WTC11 (cell line): ENCODE results near the gene FER1L5. TPM values are rescaled to one million over a fixed set of nuclear protein-coding genes. Genes with fewer than 3 reads are reported as not detected.

Experiments
- ATAC-seq: fragments of 200-7000 bp; cut with Tn5 transposase; 2 replicates; pipeline ENCODE4 v1.10.0; 2021; ENCODE audit warnings: mild to moderate bottlenecking, moderate library complexity
- CTCF ChIA-PET: fragments of 300-600 bp; sonication (Branson Sonifier 250); formaldehyde crosslinking; loops from one replicate; lab custom pipeline; 2021; ENCODE audit warnings: antibody characterized with exemption; lab: Charles Lee
- POLR2A ChIA-PET: fragments of 350-600 bp; sonication (Branson Sonifier 250); formaldehyde crosslinking; loops from one replicate; lab custom pipeline; 2021; ENCODE audit warnings: antibody characterized with exemption; lab: Charles Lee
- DNase-seq: peaks from one replicate; pipeline ENCODE4 v3.0.0; 2021; ENCODE audit warnings: low spot score
- H3K27ac Mint-ChIP-seq: 2 replicates; pipeline ENCODE4 v1.8.0; 2021; ENCODE audit warnings: mixed read lengths
- H3K27me3 Mint-ChIP-seq: 2 replicates; pipeline ENCODE4 v1.8.0; 2021; ENCODE audit warnings: low read depth, mild to moderate bottlenecking, moderate library complexity, mixed read lengths
- H3K36me3 Mint-ChIP-seq: 2 replicates; pipeline ENCODE4 v1.8.0; 2021; ENCODE audit warnings: mixed read lengths
- H3K4me1 Mint-ChIP-seq: 2 replicates; pipeline ENCODE4 v1.8.0; 2022; ENCODE audit warnings: mixed read lengths
- H3K4me3 Mint-ChIP-seq: 2 replicates; pipeline ENCODE4 v1.8.0; 2021; ENCODE audit warnings: mild to moderate bottlenecking, moderate library complexity, mixed read lengths
- H3K9me3 Mint-ChIP-seq: 2 replicates; pipeline ENCODE4 v1.8.0; 2021; ENCODE audit warnings: mixed read lengths
- CREM ChIP-seq: sonication (generic); formaldehyde crosslinking; IDR thresholded peaks from 2 replicates; pipeline ENCODE4 v1.8.1; 2022; ENCODE audit warnings: mild to moderate bottlenecking, missing genetic modification reagents, moderate library complexity
- IRF2 ChIP-seq: sonication (generic); formaldehyde crosslinking; IDR thresholded peaks from 2 replicates; pipeline ENCODE4 v1.8.0; 2022; ENCODE audit warnings: low read depth, missing genetic modification reagents, borderline replicate concordance
- JUN ChIP-seq: sonication (generic); formaldehyde crosslinking; IDR thresholded peaks from 2 replicates; pipeline ENCODE4 v1.8.0; 2023; ENCODE audit warnings: mild to moderate bottlenecking, missing genetic modification reagents
- MXD4 ChIP-seq: fragments of 250-450 bp; sonication (Bioruptor Pico); IDR thresholded peaks from 2 replicates; pipeline ENCODE4 v1.8.0; 2021; ENCODE audit warnings: mild to moderate bottlenecking, moderate library complexity, borderline replicate concordance
- RORB ChIP-seq: fragments of 250-450 bp; sonication (Bioruptor Pico); IDR thresholded peaks from 2 replicates; pipeline ENCODE4 v1.9.0; 2021; ENCODE audit warnings: mild to moderate bottlenecking
- SMAD4 ChIP-seq: sonication (generic); formaldehyde crosslinking; IDR thresholded peaks from 2 replicates; pipeline ENCODE4 v1.8.0; 2022; ENCODE audit warnings: mild to moderate bottlenecking, missing genetic modification reagents
- SOX15 ChIP-seq: fragments of 250-450 bp; sonication (Bioruptor Pico); IDR thresholded peaks from 2 replicates; pipeline ENCODE4 v1.9.0; 2021; ENCODE audit warnings: mild to moderate bottlenecking
- SP1 ChIP-seq: sonication (generic); formaldehyde crosslinking; conservative IDR thresholded peaks from 2 replicates; pipeline ENCODE4 v1.8.1; 2022; ENCODE audit warnings: missing genetic modification reagents
- ZBTB21 ChIP-seq: sonication (generic); formaldehyde crosslinking; IDR thresholded peaks from 2 replicates; pipeline ENCODE4 v1.8.1; 2023; ENCODE audit warnings: mild to moderate bottlenecking, missing genetic modification reagents, borderline replicate concordance
- total RNA-seq: library from RNA; stranded (reverse); gene quantifications from 3 replicates; pipeline ENCODE4 v1.2.3, GENCODE V29; 2021
- TF ChIP-seq, protein P1 (sequence below): fragments of 250-450 bp; sonication (Bioruptor Pico); IDR thresholded peaks from 2 replicates; pipeline ENCODE4 v1.9.0; 2021; ENCODE audit warnings: mild to moderate bottlenecking
- TF ChIP-seq, protein P2 (sequence below): sonication (generic); formaldehyde crosslinking; IDR thresholded peaks from 2 replicates; pipeline ENCODE4 v1.8.0; 2023; ENCODE audit warnings: mild to moderate bottlenecking, missing genetic modification reagents
- TF ChIP-seq, protein P3 (sequence below): sonication (generic); formaldehyde crosslinking; IDR thresholded peaks from 2 replicates; pipeline ENCODE4 v1.8.1; 2023; ENCODE audit warnings: mild to moderate bottlenecking, missing genetic modification reagents, moderate library complexity
- TF ChIP-seq, protein P4 (sequence below): sonication (generic); formaldehyde crosslinking; IDR thresholded peaks from 2 replicates; pipeline ENCODE4 v1.8.1; 2022; ENCODE audit warnings: mild to moderate bottlenecking, missing genetic modification reagents, moderate library complexity, borderline replicate concordance
- TF ChIP-seq, protein P5 (sequence below): sonication (generic); formaldehyde crosslinking; IDR thresholded peaks from 2 replicates; pipeline ENCODE4 v1.8.1; 2023; ENCODE audit warnings: mild to moderate bottlenecking, missing genetic modification reagents, borderline replicate concordance

FER1L5 gene
- total RNA-seq, 1 experiment from 2014 or later: 1.4 TPM

DNA sequence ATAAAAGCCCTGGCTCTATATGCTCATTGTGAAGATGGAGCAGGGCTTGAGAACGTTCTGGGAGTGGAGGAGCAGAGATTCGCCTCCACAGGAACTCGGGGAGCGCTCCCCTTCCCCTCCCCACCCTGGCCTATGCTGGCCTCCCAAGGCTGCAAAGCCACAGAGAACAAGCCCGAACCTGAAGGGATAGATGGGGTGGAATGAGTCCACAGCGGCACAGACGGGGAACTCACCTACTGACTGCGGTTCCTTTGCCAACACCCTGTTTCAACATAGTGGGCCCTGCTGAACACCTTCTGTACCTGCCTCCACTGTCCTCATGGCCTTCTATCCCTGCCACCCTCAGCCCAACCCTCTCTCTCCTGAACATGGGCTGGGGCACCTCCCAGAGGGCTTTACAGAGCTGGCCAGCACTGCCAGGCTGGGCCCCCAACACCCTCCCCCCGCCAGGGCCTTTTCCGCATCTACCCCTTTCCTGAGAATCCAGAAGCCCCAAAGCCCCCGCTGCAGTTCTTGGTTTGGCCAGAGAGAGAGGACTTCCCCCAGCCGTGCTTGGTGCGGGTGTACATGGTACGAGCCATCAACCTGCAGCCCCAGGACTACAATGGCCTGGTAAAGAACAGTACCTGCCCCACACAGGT lies 55.8 kb downstream of the FER1L5 start:
- no peaks in the 10 kb centered on the region for H3K27me3 Mint-ChIP-seq
- H3K9me3 Mint-ChIP-seq: no peaks in the 10 kb centered on the region
- H3K4me1 Mint-ChIP-seq: no peaks in the 10 kb centered on the region
- no peak overlapping the region for H3K27ac Mint-ChIP-seq
- no peak for DNase-seq
- TF ChIP-seq, protein P1, sequence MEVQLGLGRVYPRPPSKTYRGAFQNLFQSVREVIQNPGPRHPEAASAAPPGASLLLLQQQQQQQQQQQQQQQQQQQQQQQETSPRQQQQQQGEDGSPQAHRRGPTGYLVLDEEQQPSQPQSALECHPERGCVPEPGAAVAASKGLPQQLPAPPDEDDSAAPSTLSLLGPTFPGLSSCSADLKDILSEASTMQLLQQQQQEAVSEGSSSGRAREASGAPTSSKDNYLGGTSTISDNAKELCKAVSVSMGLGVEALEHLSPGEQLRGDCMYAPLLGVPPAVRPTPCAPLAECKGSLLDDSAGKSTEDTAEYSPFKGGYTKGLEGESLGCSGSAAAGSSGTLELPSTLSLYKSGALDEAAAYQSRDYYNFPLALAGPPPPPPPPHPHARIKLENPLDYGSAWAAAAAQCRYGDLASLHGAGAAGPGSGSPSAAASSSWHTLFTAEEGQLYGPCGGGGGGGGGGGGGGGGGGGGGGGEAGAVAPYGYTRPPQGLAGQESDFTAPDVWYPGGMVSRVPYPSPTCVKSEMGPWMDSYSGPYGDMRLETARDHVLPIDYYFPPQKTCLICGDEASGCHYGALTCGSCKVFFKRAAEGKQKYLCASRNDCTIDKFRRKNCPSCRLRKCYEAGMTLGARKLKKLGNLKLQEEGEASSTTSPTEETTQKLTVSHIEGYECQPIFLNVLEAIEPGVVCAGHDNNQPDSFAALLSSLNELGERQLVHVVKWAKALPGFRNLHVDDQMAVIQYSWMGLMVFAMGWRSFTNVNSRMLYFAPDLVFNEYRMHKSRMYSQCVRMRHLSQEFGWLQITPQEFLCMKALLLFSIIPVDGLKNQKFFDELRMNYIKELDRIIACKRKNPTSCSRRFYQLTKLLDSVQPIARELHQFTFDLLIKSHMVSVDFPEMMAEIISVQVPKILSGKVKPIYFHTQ (CRISPR knock-in tag): no peak
- TF ChIP-seq, protein P2, sequence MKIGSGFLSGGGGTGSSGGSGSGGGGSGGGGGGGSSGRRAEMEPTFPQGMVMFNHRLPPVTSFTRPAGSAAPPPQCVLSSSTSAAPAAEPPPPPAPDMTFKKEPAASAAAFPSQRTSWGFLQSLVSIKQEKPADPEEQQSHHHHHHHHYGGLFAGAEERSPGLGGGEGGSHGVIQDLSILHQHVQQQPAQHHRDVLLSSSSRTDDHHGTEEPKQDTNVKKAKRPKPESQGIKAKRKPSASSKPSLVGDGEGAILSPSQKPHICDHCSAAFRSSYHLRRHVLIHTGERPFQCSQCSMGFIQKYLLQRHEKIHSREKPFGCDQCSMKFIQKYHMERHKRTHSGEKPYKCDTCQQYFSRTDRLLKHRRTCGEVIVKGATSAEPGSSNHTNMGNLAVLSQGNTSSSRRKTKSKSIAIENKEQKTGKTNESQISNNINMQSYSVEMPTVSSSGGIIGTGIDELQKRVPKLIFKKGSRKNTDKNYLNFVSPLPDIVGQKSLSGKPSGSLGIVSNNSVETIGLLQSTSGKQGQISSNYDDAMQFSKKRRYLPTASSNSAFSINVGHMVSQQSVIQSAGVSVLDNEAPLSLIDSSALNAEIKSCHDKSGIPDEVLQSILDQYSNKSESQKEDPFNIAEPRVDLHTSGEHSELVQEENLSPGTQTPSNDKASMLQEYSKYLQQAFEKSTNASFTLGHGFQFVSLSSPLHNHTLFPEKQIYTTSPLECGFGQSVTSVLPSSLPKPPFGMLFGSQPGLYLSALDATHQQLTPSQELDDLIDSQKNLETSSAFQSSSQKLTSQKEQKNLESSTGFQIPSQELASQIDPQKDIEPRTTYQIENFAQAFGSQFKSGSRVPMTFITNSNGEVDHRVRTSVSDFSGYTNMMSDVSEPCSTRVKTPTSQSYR: no peak
- TF ChIP-seq CREM (CRISPR knock-in tag): no peak
- TF ChIP-seq, protein P3, sequence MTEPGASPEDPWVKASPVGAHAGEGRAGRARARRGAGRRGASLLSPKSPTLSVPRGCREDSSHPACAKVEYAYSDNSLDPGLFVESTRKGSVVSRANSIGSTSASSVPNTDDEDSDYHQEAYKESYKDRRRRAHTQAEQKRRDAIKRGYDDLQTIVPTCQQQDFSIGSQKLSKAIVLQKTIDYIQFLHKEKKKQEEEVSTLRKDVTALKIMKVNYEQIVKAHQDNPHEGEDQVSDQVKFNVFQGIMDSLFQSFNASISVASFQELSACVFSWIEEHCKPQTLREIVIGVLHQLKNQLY (CRISPR knock-in tag): no peak
- TF ChIP-seq RORB (CRISPR knock-in tag): no peak
- TF ChIP-seq IRF2: no peak
- TF ChIP-seq, protein P4, sequence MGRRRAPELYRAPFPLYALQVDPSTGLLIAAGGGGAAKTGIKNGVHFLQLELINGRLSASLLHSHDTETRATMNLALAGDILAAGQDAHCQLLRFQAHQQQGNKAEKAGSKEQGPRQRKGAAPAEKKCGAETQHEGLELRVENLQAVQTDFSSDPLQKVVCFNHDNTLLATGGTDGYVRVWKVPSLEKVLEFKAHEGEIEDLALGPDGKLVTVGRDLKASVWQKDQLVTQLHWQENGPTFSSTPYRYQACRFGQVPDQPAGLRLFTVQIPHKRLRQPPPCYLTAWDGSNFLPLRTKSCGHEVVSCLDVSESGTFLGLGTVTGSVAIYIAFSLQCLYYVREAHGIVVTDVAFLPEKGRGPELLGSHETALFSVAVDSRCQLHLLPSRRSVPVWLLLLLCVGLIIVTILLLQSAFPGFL (CRISPR knock-in tag): no peak
- no peak for TF ChIP-seq SMAD4 (CRISPR knock-in tag)
- TF ChIP-seq, protein P5, sequence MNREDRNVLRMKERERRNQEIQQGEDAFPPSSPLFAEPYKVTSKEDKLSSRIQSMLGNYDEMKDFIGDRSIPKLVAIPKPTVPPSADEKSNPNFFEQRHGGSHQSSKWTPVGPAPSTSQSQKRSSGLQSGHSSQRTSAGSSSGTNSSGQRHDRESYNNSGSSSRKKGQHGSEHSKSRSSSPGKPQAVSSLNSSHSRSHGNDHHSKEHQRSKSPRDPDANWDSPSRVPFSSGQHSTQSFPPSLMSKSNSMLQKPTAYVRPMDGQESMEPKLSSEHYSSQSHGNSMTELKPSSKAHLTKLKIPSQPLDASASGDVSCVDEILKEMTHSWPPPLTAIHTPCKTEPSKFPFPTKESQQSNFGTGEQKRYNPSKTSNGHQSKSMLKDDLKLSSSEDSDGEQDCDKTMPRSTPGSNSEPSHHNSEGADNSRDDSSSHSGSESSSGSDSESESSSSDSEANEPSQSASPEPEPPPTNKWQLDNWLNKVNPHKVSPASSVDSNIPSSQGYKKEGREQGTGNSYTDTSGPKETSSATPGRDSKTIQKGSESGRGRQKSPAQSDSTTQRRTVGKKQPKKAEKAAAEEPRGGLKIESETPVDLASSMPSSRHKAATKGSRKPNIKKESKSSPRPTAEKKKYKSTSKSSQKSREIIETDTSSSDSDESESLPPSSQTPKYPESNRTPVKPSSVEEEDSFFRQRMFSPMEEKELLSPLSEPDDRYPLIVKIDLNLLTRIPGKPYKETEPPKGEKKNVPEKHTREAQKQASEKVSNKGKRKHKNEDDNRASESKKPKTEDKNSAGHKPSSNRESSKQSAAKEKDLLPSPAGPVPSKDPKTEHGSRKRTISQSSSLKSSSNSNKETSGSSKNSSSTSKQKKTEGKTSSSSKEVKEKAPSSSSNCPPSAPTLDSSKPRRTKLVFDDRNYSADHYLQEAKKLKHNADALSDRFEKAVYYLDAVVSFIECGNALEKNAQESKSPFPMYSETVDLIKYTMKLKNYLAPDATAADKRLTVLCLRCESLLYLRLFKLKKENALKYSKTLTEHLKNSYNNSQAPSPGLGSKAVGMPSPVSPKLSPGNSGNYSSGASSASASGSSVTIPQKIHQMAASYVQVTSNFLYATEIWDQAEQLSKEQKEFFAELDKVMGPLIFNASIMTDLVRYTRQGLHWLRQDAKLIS (CRISPR knock-in tag): no peak
- TF ChIP-seq ZBTB21 (CRISPR knock-in tag): no peak
- no peak for TF ChIP-seq SP1 (CRISPR knock-in tag)
- ATAC-seq: no peak
- H3K36me3 Mint-ChIP-seq: peaks cover 4% of the 10 kb centered on the region; the same call in 1 of the 2 replicates
- ChIA-PET POLR2A (no interaction called here), CTCF (no interaction called here)
- H3K4me3 Mint-ChIP-seq: no peak overlapping the region

DNA sequence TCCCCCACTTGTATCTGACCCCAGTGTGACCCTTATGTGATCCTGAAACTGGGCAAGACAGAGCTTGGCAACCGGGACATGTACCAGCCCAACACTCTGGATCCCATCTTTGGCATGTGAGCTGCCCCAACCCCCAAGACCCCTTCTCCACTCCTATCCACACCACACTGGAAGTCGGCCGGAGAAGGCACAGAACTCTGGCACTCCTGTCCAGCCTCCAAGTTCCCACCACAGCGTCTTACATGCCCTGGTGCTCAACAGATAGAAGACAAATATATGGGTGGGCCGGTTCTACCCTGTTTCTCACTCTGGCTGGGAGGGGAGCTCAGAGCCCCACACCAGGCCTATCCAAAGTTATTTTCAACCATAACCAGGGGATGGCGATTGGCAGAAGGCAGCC lies 56.5 kb downstream of the FER1L5 start:
- no peak for ATAC-seq
- no peak for DNase-seq
- Mint-ChIP-seq H3K27me3 (no peaks in the 10 kb centered on the region), H3K9me3 (no peaks in the 10 kb centered on the region), H3K27ac (no peak overlapping the region; the same call in 1 of the 2 replicates), H3K4me1 (no peaks in the 10 kb centered on the region), H3K36me3 (peaks cover 5% of the 10 kb centered on the region), H3K4me3 (no peak overlapping the region)
- ChIA-PET CTCF (interaction anchor here (0.7 to 0.8 kb wide), 2 partner anchors 9 to 21 kb away, joined by 3 read pairs; no protein-coding TSS in a partner anchor), POLR2A (interaction anchor here (0.9 kb wide), 1 partner anchor 15 kb away, joined by 3 read pairs; no protein-coding TSS in a partner anchor)
- no peak for TF ChIP-seq JUN (CRISPR knock-in tag)
- TF ChIP-seq SOX15: no peak
- no peak for TF ChIP-seq MXD4 (CRISPR knock-in tag)
